NCI-H2171 treated with DMSO at 0.1 percent for 48 hours (cell line): ENCODE results near the gene CAMK1D.
"Not testable (repeated sequence)": the region's sequence is repeated elsewhere in the genome, so short reads cannot be mapped to it uniquely, and the experiment has no call there.

Source experiments
- DNase-seq: peaks from one replicate; lab custom pipeline; 2025; lab: John Stamatoyannopoulos, UW

The CAMK1D gene

DNA sequence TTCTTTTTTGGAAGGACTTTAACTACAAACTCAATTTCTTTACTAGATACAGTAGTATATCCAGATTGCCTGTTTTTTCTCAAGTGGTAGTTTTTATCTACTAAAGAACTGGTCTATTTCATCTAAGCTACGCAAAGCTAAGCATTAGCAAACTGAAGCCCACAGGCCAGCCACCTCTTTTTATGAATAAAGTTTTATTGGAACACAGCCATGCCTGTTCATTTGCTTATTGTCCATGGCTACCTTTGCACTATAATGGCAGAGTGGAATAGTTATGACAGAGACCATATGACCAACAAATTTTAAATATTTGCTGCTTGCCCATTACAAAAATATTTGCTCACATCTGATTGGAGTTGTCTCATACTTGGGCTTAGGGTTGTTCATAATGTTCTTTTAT lies 168.7 kb downstream of the CAMK1D start:
- no peak for DNase-seq

DNA sequence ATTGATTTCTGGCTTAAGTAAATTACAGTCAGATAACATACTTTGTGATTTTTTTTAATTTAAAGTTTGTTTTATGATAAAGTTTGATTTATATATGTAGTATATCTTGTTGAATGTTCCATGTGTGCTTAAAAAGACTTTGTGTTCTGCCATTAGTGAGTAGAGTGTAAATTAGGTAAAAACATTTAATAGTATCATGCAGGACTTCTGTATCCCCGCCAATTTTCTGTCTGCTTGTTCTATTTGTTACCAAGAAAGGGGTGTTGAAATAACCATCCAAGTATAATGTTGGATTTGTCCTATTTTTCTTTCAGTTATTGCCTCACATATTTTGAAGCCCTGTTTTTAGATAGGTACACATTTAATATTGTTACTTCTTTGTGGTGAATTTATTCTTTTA lies 172.1 kb downstream of the CAMK1D start:
- no peak for DNase-seq

DNA sequence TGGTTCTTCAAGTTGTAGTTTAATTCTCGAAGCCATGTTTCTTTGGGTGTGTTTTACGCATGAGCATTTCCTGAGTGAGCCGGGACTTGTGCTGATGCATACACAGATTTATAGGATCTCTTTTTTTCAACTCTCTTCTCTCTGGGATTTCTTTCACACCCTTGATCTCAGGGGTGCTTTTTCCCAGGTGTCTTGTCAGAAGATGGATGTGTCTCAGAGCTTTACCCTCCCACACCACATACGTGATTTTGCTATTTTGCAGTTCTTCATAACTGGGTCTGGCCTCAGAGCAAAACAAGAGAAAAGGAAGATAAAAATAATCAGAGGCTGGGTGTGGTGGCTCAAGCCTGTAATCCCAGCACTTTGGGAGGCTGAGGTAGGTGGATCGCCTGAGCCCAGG lies 177.0 kb downstream of the CAMK1D start:
- no peak for DNase-seq

- no peak for DNase-seq
Observed at GRCh38 chr10:12529976-12530375, 180.6 kb downstream of the CAMK1D start.

- DNase-seq, result peak; percentile 30
Observed at GRCh38 chr10:12531305-12532220, 182.2 kb downstream of the CAMK1D start.

DNA sequence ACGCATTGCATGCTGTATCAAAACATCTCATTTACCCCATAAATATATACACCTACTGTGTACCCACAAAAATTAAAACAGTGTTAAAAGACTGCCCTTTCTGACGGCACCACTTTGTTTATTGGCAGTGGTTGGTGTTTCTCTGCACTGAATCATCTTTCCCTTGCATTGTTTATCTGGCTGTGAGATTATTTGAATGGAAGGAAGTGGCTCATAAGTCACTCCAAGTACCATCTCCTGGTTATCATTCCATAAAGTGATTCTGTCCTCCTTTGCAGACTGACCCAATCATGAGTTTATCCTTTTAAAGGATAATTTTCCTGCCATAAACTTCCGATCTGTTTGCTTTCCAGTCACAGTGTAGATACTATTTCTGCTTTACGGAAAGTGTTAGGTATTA lies 183.8 kb downstream of the CAMK1D start:
- DNase-seq, result no peak

DNA sequence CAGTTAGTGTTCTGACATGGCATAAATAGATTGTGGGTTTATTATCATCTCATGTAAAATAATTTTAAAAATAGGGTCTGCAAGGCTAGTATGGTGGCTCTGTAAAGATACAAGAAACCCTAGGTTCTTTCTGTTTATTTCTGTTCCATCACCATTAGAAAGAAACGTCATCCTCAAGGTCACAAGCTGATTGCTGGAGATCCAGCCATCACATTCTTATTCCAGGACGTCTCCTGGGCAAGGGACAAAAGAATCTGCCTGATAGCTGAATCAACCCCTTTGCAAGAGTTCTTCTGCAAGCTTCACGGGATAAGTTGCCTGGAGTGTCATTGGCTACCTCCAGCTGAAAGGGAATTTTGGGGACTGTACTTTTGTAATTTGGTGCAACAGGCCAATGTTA lies 184.4 kb downstream of the CAMK1D start:
- DNase-seq, result no peak

GRCh38 chr10:12534824-12535223 lies 185.5 kb downstream of the CAMK1D start:
- DNase-seq, result no peak

DNA sequence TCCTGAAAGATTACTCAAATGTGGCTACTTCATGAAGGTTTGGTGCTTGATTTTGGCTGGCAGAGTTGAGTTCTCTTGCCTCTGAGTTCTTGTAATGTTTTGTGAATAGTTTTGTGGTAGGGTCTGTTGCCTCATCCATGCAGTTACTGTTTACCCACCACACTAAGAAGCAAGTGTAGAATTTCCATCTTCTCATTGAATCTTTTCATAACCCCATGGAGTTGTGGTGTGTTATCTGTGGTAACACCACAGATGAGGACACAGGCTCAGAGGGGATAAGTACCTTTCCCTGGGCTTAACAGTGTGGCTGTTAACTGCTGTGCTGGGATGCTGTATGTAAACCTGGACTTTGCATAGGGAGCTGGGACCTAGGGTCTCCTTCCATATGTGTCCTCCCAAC lies 186.3 kb downstream of the CAMK1D start:
- no peak for DNase-seq

DNA sequence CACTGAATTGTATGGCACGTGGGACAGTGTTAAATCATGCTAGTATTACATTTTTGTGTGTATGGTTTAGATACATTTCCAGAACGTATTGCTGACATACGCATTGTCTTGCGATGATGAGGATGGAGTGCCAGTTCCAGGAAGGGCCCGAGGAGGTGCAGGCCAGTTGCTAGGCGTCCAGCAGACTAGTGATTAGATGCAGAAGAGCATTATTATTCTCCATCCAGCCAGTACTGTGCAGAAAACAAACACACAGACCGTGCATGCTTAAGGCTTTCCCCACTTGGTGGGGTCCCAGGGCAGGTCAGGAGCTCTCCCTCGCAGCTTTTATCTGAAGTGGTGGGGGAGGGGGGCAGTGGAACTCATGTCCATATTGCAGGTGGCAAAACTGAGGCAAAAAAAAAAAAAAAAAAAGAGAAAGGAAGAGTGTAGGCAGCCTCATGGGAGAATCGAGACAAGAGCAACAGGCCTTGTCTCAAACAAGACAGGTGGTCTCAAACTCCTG lies 189.2 kb downstream of the CAMK1D start:
- no peak for DNase-seq

GRCh38 chr10:12539350-12540164 lies 190.2 kb downstream of the CAMK1D start:
- DNase-seq, result peak; percentile 38

DNA sequence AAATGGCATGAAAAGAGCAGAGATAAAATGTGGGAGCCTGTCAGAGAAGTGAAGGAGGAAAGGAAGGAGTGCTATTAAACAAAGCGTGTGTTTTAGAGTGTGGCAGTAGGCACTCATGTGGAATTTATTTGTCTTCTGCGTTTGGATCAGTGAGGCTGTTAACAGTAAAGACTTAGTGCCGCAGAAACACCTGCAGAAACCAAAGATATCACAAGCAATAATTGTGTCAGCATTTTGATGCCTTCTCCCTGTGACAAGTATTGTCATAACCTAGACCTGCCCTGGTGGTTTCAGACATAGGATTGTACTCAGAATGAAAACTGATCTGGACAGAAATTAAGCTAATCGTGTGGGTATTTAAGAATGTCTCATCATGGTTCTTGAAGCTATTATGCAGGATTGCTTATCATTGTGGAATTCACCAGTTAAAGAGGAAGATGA lies 191.0 kb downstream of the CAMK1D start:
- peak; percentile 6 for DNase-seq

DNA sequence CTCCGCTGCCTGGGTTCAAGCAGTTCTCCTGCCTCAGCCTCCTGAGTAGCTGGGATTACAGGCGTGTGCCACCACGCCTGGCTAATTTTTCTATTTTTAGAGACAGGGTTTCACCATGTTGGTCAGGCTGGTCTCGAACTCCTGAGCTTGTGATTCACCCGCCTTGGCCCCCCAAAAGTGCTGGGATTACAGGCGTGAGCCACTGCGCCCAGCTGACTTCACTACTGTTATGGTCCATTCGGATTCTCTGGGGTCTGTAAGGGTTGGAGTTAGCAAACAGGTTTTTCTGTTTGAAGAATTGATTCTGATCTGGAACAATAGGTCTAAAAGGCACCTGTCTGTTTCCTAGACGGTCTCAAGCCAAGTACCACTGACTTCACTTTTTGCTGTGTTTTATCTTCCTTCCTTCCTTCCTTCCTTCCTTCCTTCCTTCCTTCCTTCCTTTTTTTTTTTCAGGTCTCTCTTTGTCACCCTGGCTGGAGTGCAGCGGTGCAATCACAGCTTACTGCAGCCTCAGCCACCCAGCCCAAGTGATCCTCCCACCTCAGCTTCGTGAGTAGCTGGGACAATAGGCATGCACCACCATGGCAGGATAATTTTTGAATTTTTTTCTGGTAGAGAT lies 192.2 kb downstream of the CAMK1D start:
- no peak for DNase-seq

GRCh38 chr10:12542133-12542670 lies 192.9 kb downstream of the CAMK1D start:
- DNase-seq, result no peak

GRCh38 chr10:12543589-12543988 lies 194.2 kb downstream of the CAMK1D start:
- DNase-seq, result no peak

GRCh38 chr10:12546160-12546802 lies 196.9 kb downstream of the CAMK1D start:
- DNase-seq, result not testable (repeated sequence)

GRCh38 chr10:12547301-12547771 lies 198.0 kb downstream of the CAMK1D start:
- DNase-seq, result no peak

GRCh38 chr10:12549297-12549696 lies 199.9 kb downstream of the CAMK1D start:
- no peak for DNase-seq

- no peak for DNase-seq
Observed at GRCh38 chr10:12550994-12551393, 201.6 kb downstream of the CAMK1D start.

GRCh38 chr10:12556039-12556438 lies 206.7 kb downstream of the CAMK1D start:
- DNase-seq, result no peak

DNA sequence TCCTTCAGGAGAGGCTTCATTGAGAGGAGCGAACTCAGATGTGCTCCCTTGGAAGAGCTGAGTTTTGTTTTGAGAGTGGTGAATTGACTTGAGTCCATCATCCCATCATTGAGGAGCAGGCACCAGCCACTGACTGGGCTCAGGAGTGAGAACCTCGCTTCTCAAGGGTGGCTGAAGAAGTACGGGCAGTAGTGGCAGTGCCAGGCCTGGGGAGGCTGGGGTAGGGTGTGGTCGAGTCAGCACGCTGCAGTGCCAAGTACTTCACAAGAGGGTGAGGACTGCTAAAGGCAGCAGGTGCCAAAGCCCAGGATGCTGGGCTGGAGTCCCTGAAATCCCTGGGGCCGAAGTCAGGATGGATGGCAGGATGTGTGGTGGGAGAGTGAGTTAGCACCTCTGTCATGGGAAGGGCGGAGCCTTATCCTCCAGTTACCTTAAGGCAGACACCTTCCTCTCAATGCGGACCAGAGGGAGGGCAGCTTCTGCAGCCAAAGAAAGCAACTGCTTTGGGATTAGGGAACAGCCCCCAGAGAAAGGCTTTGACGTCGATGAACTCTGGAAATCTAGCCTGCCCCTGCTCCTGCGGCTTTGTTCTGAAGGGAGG lies 210.3 kb downstream of the CAMK1D start:
- DNase-seq, result no peak
